Mammary epithelial cell (primary cell): ENCODE results near the gene IMMP2L.

Experiments
- CTCF ChIP-seq, 2 donors: IDR thresholded peaks in 1 of 2; conservative IDR thresholded peaks in 1 of 2; 2 replicates each; pipeline ENCODE4 v1.5.1; 2011 to 2012; ENCODE audit warnings: inconsistent platforms in 2 of 2, low read length in 2 of 2, mild to moderate bottlenecking in 2 of 2, control low read depth in 1 of 2, low read depth in 1 of 2; ENCODE audit not compliant: insufficient read depth in 1 of 2; ENCODE audit errors: extremely low read depth in 1 of 2
- EZH2 ChIP-seq: IDR thresholded peaks from 2 replicates; pipeline ENCODE4 v1.6.1; 2012; ENCODE audit warnings: low read length, inconsistent platforms, borderline replicate concordance

GRCh38 chr7:110623436-110623835 is 938.9 kb downstream of the IMMP2L start:
- TF ChIP-seq CTCF (conservative IDR thresholded peaks at IDR 0.05 in 1 of 2, IDR thresholded peaks at IDR 0.05 in 1 of 2; ENCODE audit: extremely low read depth in 1 of 2, insufficient read depth in 1 of 2, low read depth in 1 of 2, low read length in 2 of 2) (no peak), EZH2 (no peak)
